Stimulated activated CD8-positive, alpha-beta memory T cell treated with anti-CD3 and anti-CD28 coated beads, Interleukin-4, amount 100 ng/mL, for 4 hours (primary cell): ENCODE data around the gene TMED6.

ENCODE experiments used
- DNase-seq, 2 donors: peaks; one replicate each; pipeline ENCODE4 v3.0.0-alpha.2; 2020; ENCODE audit warnings: low read depth in 2 of 2, low spot score in 1 of 2

Gene TMED6

DNA sequence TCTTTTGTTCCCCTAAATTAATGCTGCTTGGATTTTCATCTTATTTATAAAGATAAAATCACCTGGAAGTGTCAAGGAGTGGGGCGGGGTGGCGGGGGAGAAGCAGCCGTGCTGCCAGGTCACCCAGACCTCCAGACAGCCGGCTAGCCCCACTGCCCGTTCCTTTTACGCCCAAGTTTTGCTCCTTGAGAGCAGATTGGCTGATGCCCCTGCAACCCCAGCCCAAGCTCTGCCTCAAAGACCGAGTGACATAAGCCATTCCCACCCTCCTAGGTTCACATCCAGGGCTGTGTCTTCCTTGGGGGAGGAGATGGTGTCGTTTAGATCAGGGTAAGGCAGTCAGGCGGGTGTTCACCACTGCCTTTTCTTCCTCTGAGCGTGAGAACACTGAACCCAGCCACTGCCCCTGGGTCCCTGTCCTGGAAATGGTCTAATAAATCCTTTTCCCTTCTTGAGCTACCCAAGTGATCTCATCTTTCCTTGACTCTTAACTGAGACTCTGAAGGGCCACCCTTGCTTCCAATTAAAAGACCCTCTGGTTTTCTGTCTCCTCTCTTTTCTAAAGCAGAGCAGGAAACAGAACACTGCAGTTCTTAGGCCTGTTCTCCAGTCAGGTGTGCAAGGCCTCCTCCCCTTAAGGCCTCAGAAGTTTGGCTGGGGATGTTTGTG is 26.9 kb downstream of the TMED6 start:
- DNase-seq: no peak

DNA sequence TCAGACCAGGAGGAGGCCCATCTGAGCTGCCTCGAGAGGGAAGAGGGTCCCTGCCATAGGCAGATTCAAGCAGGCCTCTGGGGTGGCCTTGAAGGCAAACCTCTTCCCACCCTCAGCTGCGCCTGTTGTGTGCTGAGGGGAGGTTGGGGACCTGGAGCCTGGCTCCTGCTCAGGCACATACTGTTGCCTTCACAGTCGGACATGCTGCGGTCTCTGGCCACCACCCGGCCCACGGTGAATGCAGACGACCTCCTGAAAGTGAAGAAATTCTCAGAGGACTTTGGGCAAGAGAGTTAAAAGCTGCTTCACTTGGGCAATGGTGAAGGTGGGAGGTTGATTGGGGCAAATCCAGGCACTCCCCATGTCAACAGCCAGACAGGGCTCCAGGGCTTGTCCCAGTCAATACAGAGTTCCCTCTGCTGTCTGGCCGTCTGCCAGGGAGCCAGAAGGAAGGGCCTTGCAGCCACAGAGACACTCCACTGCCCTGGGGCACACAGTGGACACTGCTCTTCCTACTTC is 27.5 kb downstream of the TMED6 start:
- DNase-seq: no peak

DNA sequence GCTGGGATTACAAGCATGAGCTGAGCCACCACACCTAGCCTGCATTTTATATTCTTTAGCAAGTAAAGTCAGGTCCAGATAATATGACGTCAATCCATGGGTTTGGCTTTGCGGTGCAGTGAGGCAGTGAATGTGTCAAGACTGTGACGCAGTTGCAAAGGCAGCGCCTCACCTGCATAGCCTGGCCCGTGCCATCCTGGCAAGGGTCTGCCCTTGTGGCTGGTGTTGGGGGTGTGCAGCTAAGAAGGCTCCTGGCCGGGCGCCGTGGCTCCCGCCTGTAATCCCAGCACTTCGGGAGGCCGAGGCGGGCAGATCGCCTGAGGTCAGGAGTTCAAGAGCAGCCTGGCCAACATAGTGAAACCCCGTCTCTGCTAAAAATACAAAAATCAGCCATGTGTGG is 28.2 kb downstream of the TMED6 start:
- DNase-seq: no peak

DNA sequence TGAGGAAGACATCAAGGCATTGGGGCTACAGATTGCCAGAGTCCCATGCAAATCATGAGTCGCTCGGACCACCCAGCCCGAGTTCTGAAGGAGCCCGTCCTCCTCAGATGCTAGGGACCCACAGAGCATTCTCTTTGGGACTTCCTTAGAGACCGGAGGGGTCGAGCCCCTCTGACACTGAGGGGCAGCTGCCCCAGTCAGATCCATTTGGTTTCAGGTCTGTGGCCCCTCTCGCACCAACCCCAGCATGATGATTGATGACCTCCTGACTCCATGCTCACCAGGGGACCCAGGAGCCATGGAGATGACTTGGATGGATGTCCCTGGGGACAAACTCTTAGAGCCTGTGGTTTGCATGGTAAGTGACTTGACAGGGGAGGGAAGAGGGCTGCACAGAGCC is 29.2 kb downstream of the TMED6 start:
- DNase-seq: no peak

DNA sequence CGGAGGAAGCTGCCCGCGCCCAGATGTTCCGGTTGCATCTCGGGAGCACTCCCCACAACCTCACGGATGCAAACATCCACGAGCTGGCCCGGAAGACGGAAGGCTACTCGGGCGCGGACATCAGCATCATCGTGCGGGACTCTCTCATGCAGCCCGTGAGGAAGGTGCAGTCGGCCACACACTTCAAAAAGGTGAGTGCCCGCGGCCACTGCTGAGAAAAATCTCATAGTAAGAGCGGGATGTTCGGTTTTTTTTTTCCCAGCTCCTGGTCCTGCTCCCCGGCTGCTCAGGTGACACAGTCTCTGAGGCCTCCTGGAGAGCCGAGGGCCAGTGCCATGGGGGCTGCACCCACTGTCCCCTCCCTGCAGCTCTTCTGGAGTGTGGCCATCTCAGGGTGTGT is 30.5 kb downstream of the TMED6 start:
- DNase-seq: no peak

DNA sequence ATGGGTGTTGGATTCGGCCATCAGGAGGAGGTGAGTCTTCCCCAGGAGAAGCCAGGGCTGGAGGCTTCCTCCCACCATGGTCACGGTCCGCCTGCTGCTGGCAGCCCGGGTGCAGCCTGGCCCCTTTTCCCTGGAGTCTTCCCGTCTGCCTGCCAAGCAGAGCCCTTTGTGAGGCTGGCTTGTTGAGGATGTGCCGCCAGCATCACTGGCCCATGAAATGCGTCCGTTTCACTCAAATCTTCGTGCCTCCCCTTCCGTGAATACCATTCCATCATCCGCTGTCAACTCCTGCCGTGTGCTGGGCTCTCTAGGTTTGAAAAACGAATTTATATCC is 30.9 kb downstream of the TMED6 start:
- no peak for DNase-seq

DNA sequence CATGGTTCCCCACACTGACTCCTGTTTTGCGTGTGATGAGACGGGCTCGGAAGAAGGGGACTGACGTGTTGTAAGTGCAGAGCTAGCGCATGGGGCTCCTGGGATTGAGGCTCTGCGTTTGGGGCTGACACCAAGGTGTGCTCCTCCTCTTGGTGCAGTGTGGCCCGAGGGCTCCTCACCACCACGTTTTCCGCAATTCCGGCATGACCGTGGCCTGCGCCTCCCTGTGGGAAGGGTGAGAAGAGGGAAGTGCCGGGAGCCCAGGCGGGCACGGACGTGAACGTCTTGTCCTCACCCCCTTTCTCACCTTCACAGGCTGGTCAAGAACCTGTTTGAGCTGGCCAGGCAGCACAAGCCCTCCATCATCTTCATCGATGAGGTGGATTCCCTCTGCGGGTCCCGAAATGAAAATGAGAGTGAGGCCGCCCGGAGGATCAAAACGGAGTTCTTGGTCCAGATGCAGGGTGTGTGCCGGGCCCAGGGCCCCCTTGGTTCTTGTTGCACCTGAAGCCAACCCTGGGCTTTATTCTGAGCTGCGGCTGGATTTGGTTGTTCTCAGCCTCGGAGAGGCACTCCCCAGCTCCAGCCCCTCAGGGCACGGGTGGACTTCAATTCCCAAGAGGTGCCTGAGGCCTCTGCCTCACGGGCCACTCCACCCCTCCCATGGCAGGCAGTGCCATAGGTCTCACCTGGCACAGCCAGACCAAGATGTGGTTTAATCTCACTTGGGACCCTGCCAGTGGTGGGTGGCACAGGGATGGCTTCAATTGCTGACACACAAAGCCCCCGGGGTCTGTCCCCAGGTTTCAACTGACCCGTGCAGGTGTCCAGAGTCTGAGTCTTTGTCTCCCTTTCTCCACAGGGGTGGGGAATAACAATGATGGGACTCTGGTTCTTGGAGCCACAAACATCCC is 31.5 kb downstream of the TMED6 start:
- DNase-seq: no peak

DNA sequence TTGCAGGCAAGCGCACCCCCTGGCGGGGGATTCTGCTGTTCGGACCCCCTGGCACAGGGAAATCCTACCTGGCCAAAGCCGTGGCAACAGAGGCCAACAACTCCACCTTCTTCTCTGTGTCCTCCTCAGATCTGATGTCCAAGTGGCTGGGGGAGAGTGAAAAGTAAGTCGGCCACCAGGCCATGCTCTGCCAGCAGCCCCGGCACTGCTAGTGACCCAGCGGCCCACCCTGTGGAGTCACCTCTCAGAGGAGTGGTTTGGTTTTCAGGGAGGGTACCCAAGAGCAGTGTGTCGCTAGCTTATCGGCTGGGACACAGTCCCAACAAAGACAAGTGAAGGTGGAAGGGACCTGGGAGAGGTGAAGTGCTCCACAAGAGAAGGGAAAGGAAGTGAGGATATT is 32.2 kb downstream of the TMED6 start:
- no peak for DNase-seq

DNA sequence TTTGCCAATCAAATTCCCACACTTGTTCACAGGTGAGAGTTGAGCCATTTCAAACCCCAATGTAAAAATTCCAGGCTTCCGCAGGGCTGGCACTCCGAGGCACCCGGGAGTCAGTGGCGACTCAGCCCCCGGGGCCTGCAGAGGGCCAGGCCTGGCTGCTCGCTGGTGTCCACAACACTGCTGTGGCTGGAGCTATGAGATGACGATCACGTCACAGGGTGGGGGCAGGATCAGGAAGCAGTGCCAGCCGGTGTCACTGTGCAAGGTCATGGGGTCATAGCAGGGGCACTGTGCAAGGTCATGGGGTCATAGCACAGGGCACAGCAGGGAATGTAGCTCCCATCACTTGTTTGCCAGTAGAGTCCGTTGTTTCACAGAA is 32.7 kb downstream of the TMED6 start:
- no peak for DNase-seq

DNA sequence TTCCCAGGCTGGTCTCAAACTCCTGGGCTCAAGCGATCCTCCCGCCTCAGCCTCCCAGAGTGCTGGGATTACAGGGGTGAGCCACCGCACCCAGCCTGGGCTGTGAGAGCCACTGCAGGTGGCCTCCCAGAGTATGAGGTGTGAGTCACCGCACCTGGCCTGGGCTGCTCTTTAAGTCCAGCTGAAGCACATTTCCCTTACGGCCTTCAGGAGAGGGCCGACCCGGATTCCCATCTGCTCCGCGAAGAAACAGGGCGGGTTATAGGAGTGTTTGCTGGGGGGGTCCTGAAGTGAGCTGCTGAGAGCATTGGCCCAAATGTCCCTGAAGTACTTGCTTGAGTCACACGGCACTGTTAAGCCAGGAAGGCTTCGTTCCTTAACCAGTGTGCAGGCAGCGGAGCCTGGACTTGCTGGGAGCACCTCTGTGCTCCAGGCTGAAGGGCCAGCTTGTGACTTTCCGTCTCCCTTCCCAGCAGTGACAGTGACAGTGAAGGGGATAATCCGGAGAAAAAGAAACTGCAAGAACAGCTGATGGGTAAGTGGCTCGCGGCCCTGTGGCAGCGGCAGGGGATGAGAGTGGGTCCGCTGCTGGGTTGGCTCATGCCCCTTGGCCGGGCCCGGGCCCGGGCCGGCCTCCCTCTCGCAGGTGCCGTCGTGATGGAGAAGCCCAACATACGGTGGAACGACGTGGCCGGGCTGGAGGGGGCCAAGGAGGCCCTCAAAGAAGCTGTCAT is 33.2 kb downstream of the TMED6 start:
- DNase-seq: no peak

DNA sequence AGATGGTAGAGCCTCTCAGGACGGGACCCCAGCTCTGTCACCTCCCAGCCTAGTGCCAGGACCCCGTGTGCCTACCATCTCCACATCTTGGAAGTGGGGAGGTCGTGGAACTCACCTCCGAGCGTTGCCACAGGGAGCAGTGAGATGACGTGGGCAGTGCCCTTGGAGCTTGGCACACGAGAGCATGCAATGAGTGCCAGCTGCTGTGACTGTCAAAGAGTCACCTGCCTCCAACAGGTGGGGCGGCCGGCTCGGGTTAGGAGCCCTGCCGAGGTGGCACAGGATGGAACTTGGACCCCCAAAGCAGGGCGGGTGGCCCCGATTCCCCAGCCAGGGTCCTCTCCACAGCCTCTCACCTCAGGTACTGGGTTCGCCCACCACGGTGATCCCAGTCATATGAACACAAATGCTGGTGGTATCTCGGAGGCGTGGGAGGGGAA is 35.0 kb downstream of the TMED6 start:
- no peak for DNase-seq

DNA sequence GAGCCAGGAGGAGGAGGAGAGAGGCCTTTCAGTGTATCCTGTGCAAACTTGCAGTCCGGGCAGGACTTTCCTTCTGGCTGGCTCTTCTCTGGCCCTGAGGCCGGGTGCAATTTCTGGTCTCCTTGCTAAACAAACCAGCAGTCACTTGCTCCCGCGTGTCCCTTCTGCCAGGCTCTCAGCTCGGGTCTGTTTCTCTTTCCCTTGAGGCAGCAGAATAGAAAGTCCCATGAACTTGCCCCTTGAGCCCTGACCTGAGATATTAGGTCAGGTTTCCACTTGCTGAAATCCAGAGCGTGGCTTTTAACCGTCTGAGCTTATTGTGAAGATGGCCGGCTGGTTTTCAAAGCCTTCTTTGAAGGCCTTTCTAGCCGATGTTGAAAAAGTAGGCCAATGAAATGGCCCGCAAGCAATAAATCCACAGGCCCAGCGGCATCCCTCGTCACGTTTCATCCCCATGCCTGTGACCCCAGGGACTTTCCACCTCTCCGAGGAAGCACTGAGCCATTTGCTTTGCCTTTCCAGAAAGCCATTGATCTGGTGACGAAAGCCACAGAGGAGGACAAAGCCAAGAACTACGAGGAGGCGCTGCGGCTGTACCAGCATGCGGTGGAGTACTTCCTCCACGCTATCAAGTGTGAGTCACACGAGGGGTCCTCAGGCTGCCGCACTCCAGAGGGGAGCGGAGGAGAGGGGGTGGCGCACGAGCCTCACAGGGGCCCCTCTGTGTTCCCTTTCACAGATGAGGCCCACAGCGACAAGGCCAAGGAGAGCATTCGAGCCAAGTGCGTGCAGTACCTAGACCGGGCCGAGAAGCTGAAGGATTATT is 35.9 kb downstream of the TMED6 start:
- DNase-seq: no peak

DNA sequence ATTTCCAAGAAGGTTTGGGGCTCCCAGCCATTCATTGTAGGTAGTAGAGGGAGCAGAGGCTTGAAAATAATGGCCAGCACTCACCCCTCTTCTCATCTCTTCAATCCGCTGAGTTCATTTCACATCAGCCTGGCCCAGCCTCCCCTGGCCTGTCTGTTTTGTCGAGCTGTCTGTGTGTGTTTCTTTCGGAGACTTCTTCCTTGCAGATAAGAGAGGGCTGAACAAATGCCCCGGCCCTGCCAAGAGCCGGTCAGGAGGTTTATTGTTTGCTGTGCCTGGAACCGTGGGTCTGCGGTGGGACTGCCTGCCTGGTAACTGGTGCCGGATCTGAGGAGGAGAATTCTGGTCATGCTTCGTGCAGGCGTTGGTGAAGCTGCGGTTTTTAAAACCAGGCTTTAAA is 37.1 kb downstream of the TMED6 start:
- no peak for DNase-seq

DNA sequence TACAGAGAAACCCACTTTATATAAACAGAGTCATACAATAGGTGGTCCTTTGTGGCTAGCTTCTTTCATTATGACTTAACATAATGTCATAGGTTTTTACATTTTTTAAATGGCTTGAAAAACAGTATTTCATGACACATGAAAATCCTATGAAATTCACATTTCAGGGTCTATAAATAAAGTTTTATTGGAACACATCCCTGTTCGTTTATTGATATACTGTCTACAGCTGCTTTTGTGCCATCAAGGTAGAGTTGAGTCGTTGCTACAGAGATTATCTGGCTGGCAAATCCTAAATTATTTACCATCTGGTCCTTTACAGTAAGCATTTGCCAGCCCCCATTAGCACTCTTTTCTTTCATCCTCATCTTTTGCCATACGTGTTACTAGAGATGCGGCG is 38.1 kb downstream of the TMED6 start:
- DNase-seq: no peak

DNA sequence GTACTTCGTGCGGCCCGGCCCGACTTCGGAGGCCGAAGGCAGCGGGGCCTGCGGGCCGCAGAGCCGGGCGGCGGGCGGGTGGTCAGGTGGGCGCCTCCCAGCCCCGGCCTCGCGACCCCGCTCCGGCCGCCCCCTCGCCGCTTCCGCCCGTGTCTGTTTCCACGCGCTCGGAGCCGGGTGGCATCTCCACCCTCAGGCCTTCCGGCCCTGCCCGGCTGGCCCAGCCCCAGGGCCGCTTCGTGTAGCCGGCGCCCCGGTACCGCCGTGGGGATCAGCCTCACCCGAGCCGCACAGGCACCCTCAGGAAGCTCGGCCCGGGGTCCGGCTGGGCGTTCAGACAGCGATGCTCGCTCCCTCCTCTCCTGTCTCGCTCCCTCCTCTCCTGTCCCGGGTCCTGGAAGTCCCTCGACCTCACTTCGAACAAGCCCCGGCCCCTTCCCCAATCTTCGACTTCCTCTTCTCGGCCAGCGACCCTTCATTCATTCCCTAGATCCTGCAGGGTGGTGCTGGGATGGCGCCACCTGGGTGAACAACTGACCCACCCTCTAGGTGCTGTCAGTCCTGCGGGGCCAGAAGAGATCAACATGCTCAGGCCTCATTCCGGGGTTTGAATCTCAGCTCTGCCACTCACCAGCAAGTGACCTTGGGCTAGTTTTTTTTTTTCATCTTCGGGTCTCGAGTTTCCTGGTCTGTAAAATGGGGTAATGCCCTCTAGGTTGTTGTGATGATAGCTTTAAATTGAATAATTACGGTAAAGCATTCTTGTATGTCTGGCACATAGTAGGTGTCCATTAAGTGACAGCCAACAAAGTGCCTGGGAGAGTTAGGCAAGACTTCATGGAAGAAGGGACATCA is 39.8 kb downstream of the TMED6 start:
- peak in 1 of 2 donors; percentile 10 for DNase-seq

DNA sequence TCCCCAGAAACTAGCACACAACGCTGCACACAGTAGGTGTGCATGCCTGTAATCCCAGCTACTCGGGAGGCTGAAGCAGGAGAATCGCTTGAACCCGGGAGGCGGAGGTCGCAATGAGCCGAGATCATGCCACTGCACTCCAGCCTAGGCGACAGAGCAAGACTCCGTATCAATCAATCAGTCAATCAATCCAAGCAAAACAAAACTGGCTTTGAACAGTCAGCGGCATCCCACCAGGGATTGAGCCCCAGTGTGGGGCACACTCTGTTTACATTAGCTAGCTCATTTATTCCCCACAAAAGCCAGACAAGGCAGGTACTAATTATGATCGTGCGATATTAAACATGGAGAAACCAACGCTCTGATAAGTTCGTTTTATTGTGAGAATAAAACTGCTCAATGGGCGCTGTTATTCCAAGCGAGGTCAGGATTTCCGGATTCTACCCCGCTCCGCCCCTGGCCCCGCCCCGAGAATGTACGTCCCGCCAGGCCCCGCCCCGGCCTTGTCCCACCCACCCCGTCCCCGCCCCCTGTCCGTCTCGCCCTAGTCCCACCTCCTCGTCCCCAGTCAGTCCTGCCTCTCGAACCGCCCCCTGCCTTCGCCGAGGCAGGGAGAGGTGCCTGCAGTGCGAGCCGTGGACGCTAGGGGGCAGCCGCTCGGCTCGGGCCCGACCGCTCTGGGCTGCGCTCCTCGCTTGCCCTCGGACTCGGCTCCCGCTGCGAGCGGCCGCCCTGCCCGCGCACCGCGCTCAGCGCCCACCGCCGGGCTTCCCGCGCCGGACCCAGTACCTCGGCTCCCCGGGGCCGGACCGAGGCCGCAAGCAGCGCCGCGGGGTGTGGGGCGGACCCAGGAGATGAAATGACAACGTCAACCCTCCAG is 40.7 kb downstream of the TMED6 start, which contains the start of gene VPS4A:
Gene VPS4A, plus strand, starts transcription at position 698 of the 880 bp plus-strand sequence. Its CDS starts 162 bp downstream, at position 860.
- peak; percentile 89 to 95 for DNase-seq

DNA sequence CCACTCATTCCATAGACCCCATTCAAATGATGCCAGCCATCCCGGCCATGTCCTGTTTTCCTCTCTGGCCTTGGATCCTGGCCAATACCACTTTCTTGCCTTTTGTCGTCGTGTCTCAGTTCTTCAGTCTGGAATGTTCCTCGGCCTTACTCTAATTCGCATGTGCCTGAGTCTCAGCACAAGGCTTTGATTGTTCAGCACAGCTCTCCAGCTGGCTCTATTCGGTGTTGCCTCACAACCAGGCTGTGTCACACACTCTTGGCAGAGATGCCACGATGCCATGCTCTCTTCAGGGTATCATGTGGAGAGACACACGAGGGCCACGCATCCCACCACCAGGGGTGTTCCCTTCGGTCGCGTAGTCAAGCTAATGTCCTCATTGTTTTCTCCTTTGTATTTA is 42.3 kb downstream of the TMED6 start:
- no peak for DNase-seq

DNA sequence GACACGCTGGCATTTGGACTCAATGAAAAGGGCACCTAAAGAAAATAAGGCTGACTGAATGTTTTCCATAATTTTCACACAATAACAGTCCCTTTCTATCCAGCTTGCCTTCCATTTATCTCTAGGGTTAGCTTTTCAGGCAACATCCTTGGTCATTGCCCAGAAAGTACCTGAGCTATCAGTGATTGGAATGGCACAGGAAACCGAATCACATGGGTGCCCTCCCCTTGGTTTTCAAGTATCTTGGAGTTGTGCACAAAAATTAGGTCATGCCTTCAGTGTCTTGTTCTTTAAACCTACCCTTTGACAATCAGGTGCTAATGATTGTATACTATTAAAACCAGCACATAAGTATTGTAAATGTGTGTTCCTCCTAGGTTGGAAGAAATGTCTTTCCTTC is 43.7 kb downstream of the TMED6 start:
- no peak for DNase-seq

DNA sequence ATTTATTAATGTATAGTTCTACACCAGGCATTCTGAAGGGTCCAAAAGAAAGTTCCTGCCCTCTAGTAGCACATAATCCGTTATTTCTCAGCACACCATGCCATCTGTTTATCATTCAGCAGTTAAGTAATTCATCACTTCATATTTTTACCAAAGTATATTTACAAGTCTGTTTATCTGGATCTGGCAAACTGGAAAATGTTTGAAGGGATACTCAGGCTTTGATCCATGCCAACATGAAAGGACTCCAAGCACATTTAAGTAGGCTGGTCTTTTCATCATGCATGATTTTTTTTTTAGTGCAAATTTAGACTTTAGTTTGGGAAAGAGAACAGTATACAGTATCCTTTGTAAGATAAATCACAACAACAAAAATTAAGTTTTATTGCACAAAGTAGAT is 44.5 kb downstream of the TMED6 start:
- DNase-seq: no peak
